Uterus (tissue), 2 donors: ENCODE results near the gene FUT3.

Experiments
- CTCF ChIP-seq, 4 experiments: fragments of 200-600 bp in 2 of 4; fragments of 450-650 bp in 2 of 4; sonication (generic) in 2 of 4; IDR thresholded peaks; one replicate each; pipeline ENCODE4 v1.5.1; 2016 to 2019; ENCODE audit warnings: antibody characterized with exemption in 4 of 4, mild to moderate bottlenecking in 2 of 4, moderate library complexity in 1 of 4
- POLR2A ChIP-seq, 2 donors: fragments of 450-650 bp; IDR thresholded peaks; one replicate each; pipeline ENCODE4 v1.6.1; 2016; ENCODE audit warnings: antibody characterized with exemption in 2 of 2, mild to moderate bottlenecking in 1 of 2, moderate library complexity in 1 of 2

GRCh38 chr19:5895890-5896289, 44.6 kb upstream of the FUT3 start:
- TF ChIP-seq CTCF (IDR thresholded peaks at IDR 0.05) (no peak), POLR2A (IDR thresholded peaks at IDR 0.05) (no peak)
